Neural cell (in vitro differentiated cells): ENCODE data around the gene ARRDC2. TPM values are rescaled to one million over a fixed set of nuclear protein-coding genes. Genes with fewer than 3 reads are reported as not detected.

ENCODE experiments used
- H2AFZ ChIP-seq: fragments of 200-600, 300-800 bp; sonication (generic), shearing (Covaris generic); 2 replicates; pipeline ENCODE4 v1.6.0; 2014; ENCODE audit warnings: low read depth, mild to moderate bottlenecking, antibody characterized with exemption, low read length, moderate library complexity
- H3F3A ChIP-seq: fragments of 200-600 bp; shearing (Covaris generic); 2 replicates; pipeline ENCODE4 v1.6.1; 2016; ENCODE audit warnings: mild to moderate bottlenecking, moderate library complexity, mixed read lengths, antibody characterized with exemption, low read length; ENCODE audit not compliant: insufficient read depth, poor library complexity, severe bottlenecking
- H3K27ac ChIP-seq: fragments of 200-600, 300-800 bp; sonication (generic), shearing (Covaris generic); 2 replicates; pipeline ENCODE4 v1.5.1; 2014; ENCODE audit warnings: mild to moderate bottlenecking, low read length, moderate library complexity
- H3K27me3 ChIP-seq: fragments of 300-800, 200-600 bp; sonication (generic), shearing (Covaris generic); 2 replicates; pipeline ENCODE4 v1.6.0; 2014; ENCODE audit warnings: mild to moderate bottlenecking, low read depth, low read length, moderate library complexity; ENCODE audit not compliant: insufficient read depth
- H3K36me3 ChIP-seq: fragments of 300-800, 200-600 bp; sonication (generic), shearing (Covaris generic); 2 replicates; pipeline ENCODE4 v1.5.1; 2014; ENCODE audit warnings: mild to moderate bottlenecking, antibody characterized with exemption, low read length, moderate library complexity; ENCODE audit not compliant: insufficient read depth
- H3K4me2 ChIP-seq: fragments of 300-800, 200-600 bp; sonication (generic), shearing (Covaris generic); 2 replicates; pipeline ENCODE4 v1.6.0; 2014; ENCODE audit warnings: mild to moderate bottlenecking, low read length
- H3K4me3 ChIP-seq: fragments of 300-800, 200-600 bp; sonication (generic), shearing (Covaris generic); 2 replicates; pipeline ENCODE4 v1.5.1; 2014; ENCODE audit warnings: mild to moderate bottlenecking, low read length, moderate library complexity
- H3K79me2 ChIP-seq: fragments of 200-600 bp; shearing (Covaris generic); replicated peaks from 2 replicates; pipeline ENCODE4 v1.6.0; 2014; ENCODE audit warnings: mild to moderate bottlenecking, low read length, moderate library complexity; ENCODE audit not compliant: insufficient read depth
- H3K9ac ChIP-seq: fragments of 300-800, 200-600 bp; sonication (generic), shearing (Covaris generic); 2 replicates; pipeline ENCODE4 v1.6.1; 2016; ENCODE audit warnings: mild to moderate bottlenecking, low read length, mixed read lengths
- H3K9me2 ChIP-seq: fragments of 200-600 bp; shearing (Covaris generic); 2 replicates; pipeline ENCODE4 v1.6.1; 2016; ENCODE audit warnings: mild to moderate bottlenecking, low read length, mixed read lengths; ENCODE audit not compliant: insufficient read depth
- H3K9me3 ChIP-seq: fragments of 200-600, 300-800 bp; sonication (generic), shearing (Covaris generic); 2 replicates; pipeline ENCODE4 v1.6.1; 2016; ENCODE audit warnings: mild to moderate bottlenecking, mixed run types, low read length, moderate library complexity, mixed read lengths
- H4K20me1 ChIP-seq: fragments of 200-600 bp; shearing (Covaris generic); 2 replicates; pipeline ENCODE4 v1.6.1; 2016; ENCODE audit warnings: mild to moderate bottlenecking, mixed run types; ENCODE audit not compliant: insufficient read depth
- CTCF ChIP-seq: fragments of 450-650 bp; IDR thresholded peaks from 2 replicates; pipeline ENCODE4 v1.5.1; 2014; ENCODE audit warnings: antibody characterized with exemption, mild to moderate bottlenecking, moderate library complexity; ENCODE audit not compliant: poor library complexity, severe bottlenecking
- EP300 ChIP-seq: fragments of 450-650 bp; conservative IDR thresholded peaks from 2 replicates; pipeline ENCODE4 v1.6.1; 2014; ENCODE audit warnings: antibody characterized with exemption, mild to moderate bottlenecking, moderate library complexity; ENCODE audit not compliant: poor library complexity, severe bottlenecking
- EZH2 ChIP-seq: fragments of 200-600, 300-800 bp; shearing (Covaris generic), sonication (generic); IDR thresholded peaks from 2 replicates; pipeline ENCODE4 v1.6.1; 2014; ENCODE audit warnings: antibody characterized with exemption, low read length, borderline replicate concordance, mild to moderate bottlenecking; ENCODE audit not compliant: insufficient read depth, poor library complexity, severe bottlenecking
- MXI1 ChIP-seq: fragments of 450-650 bp; conservative IDR thresholded peaks from 2 replicates; pipeline ENCODE4 v1.6.1; 2014; ENCODE audit warnings: antibody characterized with exemption, mild to moderate bottlenecking; ENCODE audit not compliant: poor library complexity, severe bottlenecking
- POLR2AphosphoS5 ChIP-seq: IDR thresholded peaks from 2 replicates; pipeline ENCODE4 v1.6.1; 2012
- RAD21 ChIP-seq: fragments of 450-650 bp; conservative IDR thresholded peaks from 2 replicates; pipeline ENCODE4 v1.6.1; 2014; ENCODE audit warnings: antibody characterized with exemption, mild to moderate bottlenecking, moderate library complexity
- REST ChIP-seq: IDR thresholded peaks from 2 replicates; pipeline ENCODE4 v1.6.1; 2012; ENCODE audit warnings: borderline replicate concordance
- SMC3 ChIP-seq: fragments of 450-650 bp; conservative IDR thresholded peaks from 2 replicates; pipeline ENCODE4 v1.6.1; 2014; ENCODE audit warnings: antibody characterized with exemption, mild to moderate bottlenecking, moderate library complexity; ENCODE audit not compliant: poor library complexity
- TAF1 ChIP-seq: IDR thresholded peaks from 2 replicates; pipeline ENCODE4 v1.6.1; 2012; ENCODE audit warnings: low read depth
- polyA plus RNA-seq: library from polyadenylated mRNA; depleted of rRNA; stranded (reverse); fragments of >200 nt; gene quantifications from 2 replicates; pipeline ENCODE4 v1.2.3, GENCODE V29; 2014

The ARRDC2 gene
- polyA plus RNA-seq, 1 donor from 2014 or later, result 3.6 TPM

- Histone ChIP-seq H3K79me2 (no peaks in the 10 kb centered on the region), H2AFZ (no peak overlapping the region), H4K20me1 (no peaks in the 10 kb centered on the region), H3K27ac (no peak overlapping the region), H3K36me3 (no peaks in the 10 kb centered on the region), H3K27me3 (no peaks in the 10 kb centered on the region), H3K4me3 (no peak overlapping the region), H3K4me2 (no peak overlapping the region), H3K9ac (no peak overlapping the region), H3K9me3 (no peaks in the 10 kb centered on the region), H3F3A (no peaks in the 10 kb centered on the region), H3K9me2 (no peaks in the 10 kb centered on the region)
- TF ChIP-seq POLR2AphosphoS5, result no peak
- TF ChIP-seq SMC3, result no peak
- TF ChIP-seq REST, result no peak
- TF ChIP-seq RAD21, result no peak
- no peak for TF ChIP-seq CTCF
- no peak for TF ChIP-seq EZH2
- TF ChIP-seq EP300, result no peak
- no peak for TF ChIP-seq TAF1
- TF ChIP-seq MXI1, result no peak
Measured at GRCh38 chr19:17972230-17972629, 35.7 kb upstream of the ARRDC2 start.

GRCh38 chr19:17973759-17974158 lies 34.2 kb upstream of the ARRDC2 start:
- Histone ChIP-seq H3K9me2 (no peaks in the 10 kb centered on the region), H3K79me2 (no peaks in the 10 kb centered on the region), H3K27ac (no peak overlapping the region), H3K9ac (no peak overlapping the region), H3K36me3 (no peaks in the 10 kb centered on the region), H3K4me2 (no peak overlapping the region), H2AFZ (no peak overlapping the region), H3F3A (no peaks in the 10 kb centered on the region), H3K9me3 (no peaks in the 10 kb centered on the region), H4K20me1 (no peaks in the 10 kb centered on the region), H3K4me3 (no peak overlapping the region), H3K27me3 (no peaks in the 10 kb centered on the region)
- TF ChIP-seq POLR2AphosphoS5 (no peak), MXI1 (no peak), TAF1 (no peak), RAD21 (no peak), EP300 (no peak), REST (no peak), EZH2 (no peak), CTCF (no peak), SMC3 (no peak)
